ENCODE data around the gene CCDC66.

CCDC66 gene

GRCh38 chr3:56633181-56633580 lies 76.2 kb downstream of the CCDC66 start:
- H3K4me3 ChIP-seq (ENCODE audit: control insufficient read depth, low read depth, low read length), result no peak overlapping the region
- TF ChIP-seq, protein P1, sequence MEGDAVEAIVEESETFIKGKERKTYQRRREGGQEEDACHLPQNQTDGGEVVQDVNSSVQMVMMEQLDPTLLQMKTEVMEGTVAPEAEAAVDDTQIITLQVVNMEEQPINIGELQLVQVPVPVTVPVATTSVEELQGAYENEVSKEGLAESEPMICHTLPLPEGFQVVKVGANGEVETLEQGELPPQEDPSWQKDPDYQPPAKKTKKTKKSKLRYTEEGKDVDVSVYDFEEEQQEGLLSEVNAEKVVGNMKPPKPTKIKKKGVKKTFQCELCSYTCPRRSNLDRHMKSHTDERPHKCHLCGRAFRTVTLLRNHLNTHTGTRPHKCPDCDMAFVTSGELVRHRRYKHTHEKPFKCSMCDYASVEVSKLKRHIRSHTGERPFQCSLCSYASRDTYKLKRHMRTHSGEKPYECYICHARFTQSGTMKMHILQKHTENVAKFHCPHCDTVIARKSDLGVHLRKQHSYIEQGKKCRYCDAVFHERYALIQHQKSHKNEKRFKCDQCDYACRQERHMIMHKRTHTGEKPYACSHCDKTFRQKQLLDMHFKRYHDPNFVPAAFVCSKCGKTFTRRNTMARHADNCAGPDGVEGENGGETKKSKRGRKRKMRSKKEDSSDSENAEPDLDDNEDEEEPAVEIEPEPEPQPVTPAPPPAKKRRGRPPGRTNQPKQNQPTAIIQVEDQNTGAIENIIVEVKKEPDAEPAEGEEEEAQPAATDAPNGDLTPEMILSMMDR (conservative IDR thresholded peaks at IDR 0.05; ENCODE audit: control insufficient read depth, insufficient read depth, low read depth, low read length), result no peak
- DNase-seq (ENCODE audit: low read depth), result no peak

DNA sequence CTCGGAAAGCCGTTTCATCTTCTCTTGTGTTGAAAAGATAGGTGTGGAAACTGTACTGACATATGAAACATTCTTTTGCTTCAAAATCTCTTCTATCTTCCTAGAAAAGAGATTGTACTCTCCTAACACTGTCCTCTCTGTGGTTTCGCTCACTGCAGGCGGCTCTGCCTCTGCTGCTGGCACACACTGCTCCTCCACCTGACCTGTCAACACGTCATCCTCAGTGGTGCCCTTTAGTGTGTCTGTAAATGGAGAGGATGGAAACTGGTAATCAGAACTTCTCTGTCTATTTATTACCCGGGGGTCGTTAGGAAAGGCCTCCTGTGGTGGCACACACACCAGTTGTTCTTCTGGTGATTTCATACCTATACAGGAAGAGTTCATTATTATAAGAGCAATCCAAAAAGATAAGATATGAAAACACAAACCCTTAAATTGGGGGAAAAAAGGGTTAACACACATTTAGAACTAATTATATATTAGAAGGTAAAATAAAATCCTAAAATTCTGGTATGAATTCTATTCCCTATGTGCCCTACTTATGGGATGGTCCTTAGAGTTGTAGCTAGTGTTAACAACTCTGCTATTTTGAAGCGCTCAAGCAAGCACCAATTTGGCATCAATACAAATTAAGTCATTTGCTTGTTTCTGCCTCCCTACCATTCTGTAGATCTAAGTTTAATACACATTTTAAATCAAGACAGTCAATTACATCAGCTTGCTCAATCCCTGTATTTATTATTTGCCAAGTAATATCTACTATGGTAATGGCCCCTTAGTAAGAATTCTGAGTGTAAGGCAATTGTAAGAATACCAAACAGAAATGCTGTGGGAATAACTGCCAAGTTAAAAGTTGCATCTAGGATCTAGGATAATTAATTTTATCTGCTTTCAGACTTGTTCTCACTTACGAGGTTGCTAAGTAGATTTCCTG lies 76.9 kb downstream of the CCDC66 start:
- TF ChIP-seq, protein P1 (conservative IDR thresholded peaks at IDR 0.05; ENCODE audit: control insufficient read depth, insufficient read depth, low read depth, low read length), result no peak
- DNase-seq (ENCODE audit: low read depth), result no peak
- no peak overlapping the region for H3K4me3 ChIP-seq (ENCODE audit: control insufficient read depth, low read depth, low read length)

DNA sequence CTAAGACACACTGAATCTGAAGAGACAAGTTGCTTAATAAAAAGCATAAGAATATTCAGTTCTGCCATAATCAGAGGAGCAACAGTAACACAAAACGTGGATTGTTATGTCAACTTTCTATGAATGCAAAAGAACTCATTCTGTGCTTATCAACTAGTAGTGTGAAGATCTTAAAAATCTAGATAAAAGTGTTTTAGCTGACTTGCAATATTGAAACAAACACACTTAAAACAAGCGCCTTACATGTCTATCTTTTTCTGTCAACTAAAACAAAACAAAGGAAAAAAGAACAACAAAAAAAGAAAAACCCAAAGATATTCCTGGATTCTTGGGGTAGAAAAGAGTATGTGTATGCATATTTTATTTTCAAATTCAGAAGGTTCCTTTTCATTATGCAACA lies 88.4 kb downstream of the CCDC66 start:
- no peak for DNase-seq (ENCODE audit: low read depth)
- TF ChIP-seq, protein P1 (conservative IDR thresholded peaks at IDR 0.05; ENCODE audit: control insufficient read depth, insufficient read depth, low read depth, low read length), result no peak
- H3K4me3 ChIP-seq (ENCODE audit: control insufficient read depth, low read depth, low read length), result no peak overlapping the region

- TF ChIP-seq, protein P1 (conservative IDR thresholded peaks at IDR 0.05; ENCODE audit: control insufficient read depth, insufficient read depth, low read depth, low read length), result no peak
- no peak overlapping the region for H3K4me3 ChIP-seq (ENCODE audit: control insufficient read depth, low read depth, low read length)
- no peak for DNase-seq (ENCODE audit: low read depth)
Observed at GRCh38 chr3:56654460-56654859, 97.5 kb downstream of the CCDC66 start.

DNA sequence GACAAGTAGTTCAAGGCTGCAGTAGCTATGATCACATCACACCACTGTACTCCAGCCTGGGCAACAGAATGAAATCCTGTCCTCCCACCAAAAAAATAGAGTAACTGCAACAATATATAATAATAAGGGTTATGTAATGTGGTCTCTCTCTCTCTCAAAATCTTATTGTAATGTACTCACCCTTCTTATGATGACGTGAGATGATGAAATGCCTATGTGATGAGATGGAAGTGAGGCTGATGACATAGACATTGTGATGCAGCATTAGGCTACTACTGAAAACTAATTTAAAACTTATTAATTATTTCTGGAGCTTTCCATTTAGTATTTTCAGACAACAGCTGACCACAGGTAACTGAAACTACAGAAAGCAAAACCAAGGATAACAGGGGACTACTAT lies 98.7 kb downstream of the CCDC66 start:
- TF ChIP-seq, protein P1 (conservative IDR thresholded peaks at IDR 0.05; ENCODE audit: control insufficient read depth, insufficient read depth, low read depth, low read length), result no peak
- H3K4me3 ChIP-seq (ENCODE audit: control insufficient read depth, low read depth, low read length), result no peak overlapping the region
- peak; percentile 33 for DNase-seq (ENCODE audit: low read depth)

- no peak for DNase-seq (ENCODE audit: low read depth)
- TF ChIP-seq, protein P1 (conservative IDR thresholded peaks at IDR 0.05; ENCODE audit: control insufficient read depth, insufficient read depth, low read depth, low read length), result no peak
- H3K4me3 ChIP-seq (ENCODE audit: control insufficient read depth, low read depth, low read length), result no peak overlapping the region
Observed at GRCh38 chr3:56664823-56665222, 107.8 kb downstream of the CCDC66 start.

Data from fibroblast of mammary gland (primary cell).